Liver (tissue), 9 donors: ENCODE data around the gene P2RY8. TPM values are rescaled to one million over a fixed set of nuclear protein-coding genes. Genes with fewer than 3 reads are reported as not detected.

Experiments
- DNase-seq: peaks from one replicate; pipeline ENCODE4 v3.0.0-alpha.2; 2017; ENCODE audit warnings: low spot score
- H3K27ac ChIP-seq, 2 donors: one replicate each; pipeline ENCODE4 v1.7.0; 2013; ENCODE audit warnings: inconsistent platforms in 2 of 2, low read length in 2 of 2, control low read depth in 1 of 2, low read depth in 1 of 2, mild to moderate bottlenecking in 1 of 2
- H3K27me3 ChIP-seq, 4 donors: one replicate each; pipeline versions ENCODE4 v1.6.1 to v1.7.0; 2013; ENCODE audit warnings: low read length in 3 of 4, inconsistent platforms in 1 of 4, mild to moderate bottlenecking in 1 of 4, moderate library complexity in 1 of 4; ENCODE audit not compliant: control insufficient read depth in 4 of 4, insufficient read depth in 4 of 4
- H3K36me3 ChIP-seq, 4 donors: one replicate each; pipeline versions ENCODE4 v1.6.1 to v1.7.0; 2013; ENCODE audit warnings: low read length in 3 of 4, mild to moderate bottlenecking in 3 of 4, low read depth in 1 of 4, moderate library complexity in 1 of 4; ENCODE audit not compliant: control insufficient read depth in 4 of 4, insufficient read depth in 3 of 4
- H3K4me1 ChIP-seq, 4 donors: one replicate each; pipeline versions ENCODE4 v1.6.1 to v1.7.0; 2013; ENCODE audit warnings: low read length in 3 of 4, mild to moderate bottlenecking in 3 of 4, moderate library complexity in 1 of 4; ENCODE audit not compliant: control insufficient read depth in 4 of 4, insufficient read depth in 4 of 4
- H3K4me3 ChIP-seq, 3 donors: one replicate each; pipeline versions ENCODE4 v1.6.1 to v1.7.0; 2013; ENCODE audit warnings: low read length in 3 of 3, control low read depth in 1 of 3, low read depth in 1 of 3, mild to moderate bottlenecking in 1 of 3
- H3K9ac ChIP-seq, 2 donors: one replicate each; pipeline ENCODE4 v1.7.0; 2013; ENCODE audit warnings: low read length in 2 of 2, mild to moderate bottlenecking in 2 of 2, moderate library complexity in 2 of 2, control low read depth in 1 of 2, low read depth in 1 of 2
- H3K9me3 ChIP-seq, 4 donors: one replicate each; pipeline versions ENCODE4 v1.6.1 to v1.7.0; 2013; ENCODE audit warnings: low read length in 3 of 4; ENCODE audit not compliant: control insufficient read depth in 4 of 4
- EGR1 ChIP-seq, 2 donors: IDR thresholded peaks; 2 replicates each; pipeline ENCODE4 v1.6.1; 2016 to 2018; ENCODE audit warnings: antibody characterized with exemption in 2 of 2, low read depth in 2 of 2
- FOXA1 ChIP-seq: IDR thresholded peaks from 2 replicates; pipeline ENCODE4 v1.6.1; 2016; ENCODE audit warnings: antibody characterized with exemption
- FOXA2 ChIP-seq: IDR thresholded peaks from 2 replicates; pipeline ENCODE4 v1.6.1; 2016; ENCODE audit warnings: antibody characterized with exemption
- HNF4A ChIP-seq, 2 donors: conservative IDR thresholded peaks; 2 replicates each; pipeline ENCODE4 v1.6.1; 2016; ENCODE audit warnings: antibody characterized with exemption in 2 of 2, mild to moderate bottlenecking in 2 of 2
- HNF4G ChIP-seq: IDR thresholded peaks from 2 replicates; pipeline ENCODE4 v1.6.1; 2016; ENCODE audit warnings: antibody characterized with exemption
- JUND ChIP-seq, 2 donors: IDR thresholded peaks; 2 replicates each; pipeline ENCODE4 v1.6.1; 2016; ENCODE audit warnings: antibody characterized with exemption in 2 of 2
- RAD21 ChIP-seq, 2 donors: IDR thresholded peaks; 2 replicates each; pipeline ENCODE4 v1.6.1; 2016; ENCODE audit warnings: antibody characterized with exemption in 2 of 2, mild to moderate bottlenecking in 2 of 2
- RXRA ChIP-seq, 2 donors: IDR thresholded peaks; 2 replicates each; pipeline ENCODE4 v1.6.1; 2017 to 2018; ENCODE audit warnings: antibody characterized with exemption in 2 of 2, mild to moderate bottlenecking in 1 of 2
- YY1 ChIP-seq: IDR thresholded peaks from 2 replicates; pipeline ENCODE4 v1.6.1; 2016; ENCODE audit warnings: antibody characterized with exemption, mild to moderate bottlenecking
- WGBS: extraction: QIAGEN DNeasy Blood & Tissue Kit; methylation state at CpG from one replicate; pipeline ENCODE4 v1.1.7; 2013; 5-methylcytosine and 5-hydroxymethylcytosine counted together
- polyA plus RNA-seq, 2 donors: library from polyadenylated mRNA; stranded (reverse) in 1 of 2; unstranded in 1 of 2; fragments of 200-250 nt in 1 of 2; fragments of >200 nt in 1 of 2; fragmentation: Nextera tagmentation in 1 of 2; extraction: Ambion mirVana in 1 of 2; gene quantifications; one replicate each; pipeline versions ENCODE4 v1.2.1 to v1.2.3, GENCODE V29; 2013 to 2015
- total RNA-seq, 2 donors: library from RNA; depleted of rRNA; stranded (reverse); fragments of >200 nt; gene quantifications; one replicate each; pipeline ENCODE4 v1.2.3, GENCODE V29; 2014
- TF ChIP-seq, protein P1 (sequence below): IDR thresholded peaks from 2 replicates; pipeline ENCODE4 v1.6.1; 2016; ENCODE audit warnings: antibody characterized with exemption
- TF ChIP-seq, protein P2 (sequence below): IDR thresholded peaks from 2 replicates; pipeline ENCODE4 v1.6.1; 2016; ENCODE audit warnings: antibody characterized with exemption
- TF ChIP-seq, protein P3 (sequence below): IDR thresholded peaks from 2 replicates; pipeline ENCODE4 v1.6.1; 2016; ENCODE audit warnings: antibody characterized with exemption
- TF ChIP-seq, protein P4 (sequence below): fragments of 150-350 bp; IDR thresholded peaks from 2 replicates; pipeline ENCODE4 v1.5.1; 2017; ENCODE audit warnings: improper control_type of control experiment, low read depth, low read length; ENCODE audit not compliant: missing input control
- donor health status: healthy.
- donor health status: healthy.
- donor health status: healthy.
- donor health status: healthy.
- donor health status: healthy.

The P2RY8 gene
- total and polyA plus RNA-seq, 4 donors = 0.24 to 4.4 (median 0.59) TPM

DNA sequence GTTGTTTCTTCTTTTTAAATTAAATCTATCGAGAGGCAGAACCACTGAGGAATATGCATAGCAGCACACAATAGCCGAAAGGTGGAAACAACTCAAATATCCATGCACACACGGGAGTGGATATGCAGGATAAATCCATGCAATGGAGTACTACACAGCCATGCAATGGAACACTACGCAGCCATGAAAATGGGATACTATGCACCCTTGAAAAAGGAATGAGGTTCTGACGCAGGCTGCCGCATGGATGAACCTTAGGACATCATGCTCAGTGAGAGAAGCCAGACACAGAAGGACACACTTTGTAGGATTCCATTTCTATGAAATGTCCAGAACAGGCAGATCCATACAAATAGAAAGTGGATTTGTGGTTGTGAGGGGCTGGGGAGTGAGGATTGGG is 18.4 kb upstream of the P2RY8 start:
- WGBS = 87% methylated on average over 6 of the region's 6 CpGs
- no peaks in the 10 kb centered on the region for H3K4me1 ChIP-seq
- no peaks in the 10 kb centered on the region for H3K36me3 ChIP-seq
- H3K27ac ChIP-seq = no peak overlapping the region
- no peak overlapping the region for H3K9ac ChIP-seq
- no peak overlapping the region for H3K4me3 ChIP-seq
- no peaks in the 10 kb centered on the region for H3K27me3 ChIP-seq
- H3K9me3 ChIP-seq = peaks cover 0 to 4% (median 1%) of the 10 kb centered on the region in 4 donors
- TF ChIP-seq EGR1 (IDR thresholded peaks at IDR 0.05; ENCODE audit: low read depth in 2 of 2) (no peak), FOXA2 (no peak), RXRA (IDR thresholded peaks at IDR 0.05) (no peak), RAD21 (IDR thresholded peaks at IDR 0.05) (no peak), JUND (IDR thresholded peaks at IDR 0.05) (no peak)
- TF ChIP-seq, protein P1, sequence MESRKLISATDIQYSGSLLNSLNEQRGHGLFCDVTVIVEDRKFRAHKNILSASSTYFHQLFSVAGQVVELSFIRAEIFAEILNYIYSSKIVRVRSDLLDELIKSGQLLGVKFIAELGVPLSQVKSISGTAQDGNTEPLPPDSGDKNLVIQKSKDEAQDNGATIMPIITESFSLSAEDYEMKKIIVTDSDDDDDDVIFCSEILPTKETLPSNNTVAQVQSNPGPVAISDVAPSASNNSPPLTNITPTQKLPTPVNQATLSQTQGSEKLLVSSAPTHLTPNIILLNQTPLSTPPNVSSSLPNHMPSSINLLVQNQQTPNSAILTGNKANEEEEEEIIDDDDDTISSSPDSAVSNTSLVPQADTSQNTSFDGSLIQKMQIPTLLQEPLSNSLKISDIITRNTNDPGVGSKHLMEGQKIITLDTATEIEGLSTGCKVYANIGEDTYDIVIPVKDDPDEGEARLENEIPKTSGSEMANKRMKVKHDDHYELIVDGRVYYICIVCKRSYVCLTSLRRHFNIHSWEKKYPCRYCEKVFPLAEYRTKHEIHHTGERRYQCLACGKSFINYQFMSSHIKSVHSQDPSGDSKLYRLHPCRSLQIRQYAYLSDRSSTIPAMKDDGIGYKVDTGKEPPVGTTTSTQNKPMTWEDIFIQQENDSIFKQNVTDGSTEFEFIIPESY = no peak
- TF ChIP-seq, protein P2, sequence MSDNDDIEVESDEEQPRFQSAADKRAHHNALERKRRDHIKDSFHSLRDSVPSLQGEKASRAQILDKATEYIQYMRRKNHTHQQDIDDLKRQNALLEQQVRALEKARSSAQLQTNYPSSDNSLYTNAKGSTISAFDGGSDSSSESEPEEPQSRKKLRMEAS = no peak
- TF ChIP-seq, protein P3, sequence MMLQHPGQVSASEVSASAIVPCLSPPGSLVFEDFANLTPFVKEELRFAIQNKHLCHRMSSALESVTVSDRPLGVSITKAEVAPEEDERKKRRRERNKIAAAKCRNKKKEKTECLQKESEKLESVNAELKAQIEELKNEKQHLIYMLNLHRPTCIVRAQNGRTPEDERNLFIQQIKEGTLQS = no peak
- no peak for DNase-seq

DNA sequence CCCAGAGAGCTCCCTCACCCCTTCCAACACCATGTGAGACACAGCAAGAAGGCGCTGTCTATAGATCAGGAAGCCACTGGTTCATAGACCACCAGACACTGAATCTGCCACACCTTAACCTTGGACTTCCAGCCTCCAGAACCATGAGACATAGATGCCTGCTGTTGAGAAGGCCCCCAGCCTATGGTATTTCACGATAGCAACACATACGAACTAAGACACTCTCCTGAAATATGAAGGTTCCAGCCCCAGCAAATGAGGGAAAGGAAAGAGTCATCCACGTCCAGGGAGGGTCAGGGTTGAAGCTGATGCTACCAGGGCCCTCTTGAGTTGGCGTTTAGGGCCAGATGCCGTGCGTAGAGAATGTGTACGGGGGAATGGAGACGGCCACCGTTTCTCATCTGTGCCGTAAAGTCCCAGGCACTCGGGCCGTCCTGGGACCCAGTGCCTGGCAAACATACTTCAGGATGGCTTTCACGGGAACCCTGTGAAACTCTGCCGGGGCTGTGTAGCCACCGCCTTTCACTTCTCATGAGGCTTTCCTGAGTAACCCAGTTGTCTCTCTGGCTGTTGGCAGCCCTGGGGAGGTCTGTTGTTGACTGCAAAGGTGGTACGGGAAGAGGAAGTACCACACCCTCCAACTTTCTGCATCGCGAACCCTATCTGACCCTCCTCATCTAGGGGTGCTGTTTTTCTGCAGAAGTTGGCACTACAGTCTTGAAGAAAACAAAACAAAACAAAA is 17.7 kb upstream of the P2RY8 start:
- TF ChIP-seq, protein P3 = no peak
- no peak for TF ChIP-seq YY1
- no peak for TF ChIP-seq FOXA1
- TF ChIP-seq HNF4G = no peak
- TF ChIP-seq HNF4A (conservative IDR thresholded peaks at IDR 0.05) = no peak
- TF ChIP-seq RAD21 (IDR thresholded peaks at IDR 0.05) = no peak
- no peak for TF ChIP-seq EGR1 (IDR thresholded peaks at IDR 0.05; ENCODE audit: low read depth in 2 of 2)
- TF ChIP-seq, protein P4, sequence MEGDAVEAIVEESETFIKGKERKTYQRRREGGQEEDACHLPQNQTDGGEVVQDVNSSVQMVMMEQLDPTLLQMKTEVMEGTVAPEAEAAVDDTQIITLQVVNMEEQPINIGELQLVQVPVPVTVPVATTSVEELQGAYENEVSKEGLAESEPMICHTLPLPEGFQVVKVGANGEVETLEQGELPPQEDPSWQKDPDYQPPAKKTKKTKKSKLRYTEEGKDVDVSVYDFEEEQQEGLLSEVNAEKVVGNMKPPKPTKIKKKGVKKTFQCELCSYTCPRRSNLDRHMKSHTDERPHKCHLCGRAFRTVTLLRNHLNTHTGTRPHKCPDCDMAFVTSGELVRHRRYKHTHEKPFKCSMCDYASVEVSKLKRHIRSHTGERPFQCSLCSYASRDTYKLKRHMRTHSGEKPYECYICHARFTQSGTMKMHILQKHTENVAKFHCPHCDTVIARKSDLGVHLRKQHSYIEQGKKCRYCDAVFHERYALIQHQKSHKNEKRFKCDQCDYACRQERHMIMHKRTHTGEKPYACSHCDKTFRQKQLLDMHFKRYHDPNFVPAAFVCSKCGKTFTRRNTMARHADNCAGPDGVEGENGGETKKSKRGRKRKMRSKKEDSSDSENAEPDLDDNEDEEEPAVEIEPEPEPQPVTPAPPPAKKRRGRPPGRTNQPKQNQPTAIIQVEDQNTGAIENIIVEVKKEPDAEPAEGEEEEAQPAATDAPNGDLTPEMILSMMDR = no peak
- no peak for TF ChIP-seq FOXA2
- no peak for TF ChIP-seq RXRA (IDR thresholded peaks at IDR 0.05)
- H3K27me3 ChIP-seq = no peaks in the 10 kb centered on the region
- H3K9me3 ChIP-seq = peaks cover 0 to 4% (median 1%) of the 10 kb centered on the region in 4 donors
- no peak for DNase-seq
- no peak overlapping the region for H3K27ac ChIP-seq
- no peak overlapping the region for H3K9ac ChIP-seq
- H3K4me1 ChIP-seq = no peaks in the 10 kb centered on the region
- no peak overlapping the region for H3K4me3 ChIP-seq
- 78% methylated on average over 19 of the region's 19 CpGs for WGBS
- H3K36me3 ChIP-seq = no peaks in the 10 kb centered on the region
